ENCODE results near the gene SCNN1A.
"Not testable (repeated sequence)": the region's sequence is repeated elsewhere in the genome, so short reads cannot be mapped to it uniquely, and the experiment has no call there.

SCNN1A gene

GRCh38 chr12:6343518-6343917 lies 31.8 kb downstream of the SCNN1A start:
- no peak overlapping the region for H3K4me3 ChIP-seq (ENCODE audit: control insufficient read depth, low read depth, low read length)
- DNase-seq (ENCODE audit: low read depth), result no peak
- TF ChIP-seq CTCF (IDR thresholded peaks at IDR 0.05; ENCODE audit: control insufficient read depth, insufficient read depth, low read depth, low read length, missing control alignments), result no peak

- TF ChIP-seq CTCF (IDR thresholded peaks at IDR 0.05; ENCODE audit: control insufficient read depth, insufficient read depth, low read depth, low read length, missing control alignments), result no peak
- DNase-seq (ENCODE audit: low read depth), result no peak
- H3K4me3 ChIP-seq (ENCODE audit: control insufficient read depth, low read depth, low read length), result peak overlapping the region; percentile 63
These were observed 33.0 kb downstream of the SCNN1A start for GRCh38 chr12:6342140-6342889.

GRCh38 chr12:6341417-6342139 lies 33.8 kb downstream of the SCNN1A start, which contains the start of gene TNFRSF1A:
TSS of gene TNFRSF1A (minus strand) at chr12:6342076. CDS start at chr12:6341814, 262 bp downstream.
- no peak for DNase-seq (ENCODE audit: low read depth)
- H3K4me3 ChIP-seq (ENCODE audit: control insufficient read depth, low read depth, low read length), result peak within 1 kb of the TSS; percentile 63
- no peak for TF ChIP-seq CTCF (IDR thresholded peaks at IDR 0.05; ENCODE audit: control insufficient read depth, insufficient read depth, low read depth, low read length, missing control alignments)

- peak; percentile 1 for TF ChIP-seq CTCF (IDR thresholded peaks at IDR 0.05; ENCODE audit: control insufficient read depth, insufficient read depth, low read depth, low read length, missing control alignments)
- DNase-seq (ENCODE audit: low read depth), result no peak
- peak overlapping the region; percentile 63 for H3K4me3 ChIP-seq (ENCODE audit: control insufficient read depth, low read depth, low read length)
These were observed 34.5 kb downstream of the SCNN1A start for GRCh38 chr12:6340745-6341416.

- H3K4me3 ChIP-seq (ENCODE audit: control insufficient read depth, low read depth, low read length), result peak overlapping the region; percentile 63
- TF ChIP-seq CTCF (IDR thresholded peaks at IDR 0.05; ENCODE audit: control insufficient read depth, insufficient read depth, low read depth, low read length, missing control alignments), result no peak
- DNase-seq (ENCODE audit: low read depth), result no peak
These were observed 35.2 kb downstream of the SCNN1A start for GRCh38 chr12:6340032-6340638.

- peak overlapping the region; percentile 63 for H3K4me3 ChIP-seq (ENCODE audit: control insufficient read depth, low read depth, low read length)
- no peak for TF ChIP-seq CTCF (IDR thresholded peaks at IDR 0.05; ENCODE audit: control insufficient read depth, insufficient read depth, low read depth, low read length, missing control alignments)
- no peak for DNase-seq (ENCODE audit: low read depth)
These were observed 36.4 kb downstream of the SCNN1A start for GRCh38 chr12:6338955-6339354.

GRCh38 chr12:6338536-6338935 lies 36.8 kb downstream of the SCNN1A start:
- not testable (repeated sequence) for DNase-seq (ENCODE audit: low read depth)
- peak overlapping the region; percentile 63 for H3K4me3 ChIP-seq (ENCODE audit: control insufficient read depth, low read depth, low read length)

Data from AG09309 (cell line).